Activated CD4-positive, alpha-beta T cell treated with anti-CD3 and anti-CD28 coated beads for 36 hours (primary cell): Measurements from ENCODE around the gene NDUFAF3. TPM values are rescaled to one million over a fixed set of nuclear protein-coding genes. Genes with fewer than 3 reads are reported as not detected.

Experiments
- ATAC-seq: fragments of 200-7000 bp; cut with Tn5 transposase; one replicate; pipeline ENCODE4 v1.10.0; 2021; ENCODE audit warnings: mild to moderate bottlenecking, moderate library complexity
- CTCF ChIA-PET: fragments of 350-600 bp; sonication (Branson Sonifier 250); formaldehyde crosslinking; loops from one replicate; lab custom pipeline; 2021; ENCODE audit warnings: antibody characterized with exemption; lab: Charles Lee
- POLR2A ChIA-PET: fragments of 350-600 bp; sonication (Branson Sonifier 250); formaldehyde crosslinking; loops from one replicate; lab custom pipeline; 2021; ENCODE audit warnings: antibody characterized with exemption, inconsistent platforms; lab: Charles Lee
- DNase-seq: peaks from one replicate; pipeline ENCODE4 v3.0.0-alpha.2; 2020
- H3K27ac Mint-ChIP-seq: one replicate; pipeline ENCODE4 v1.8.0; 2021; ENCODE audit warnings: mixed read lengths
- H3K27me3 Mint-ChIP-seq: one replicate; pipeline ENCODE4 v1.8.0; 2021; ENCODE audit warnings: mixed read lengths
- H3K36me3 Mint-ChIP-seq: one replicate; pipeline ENCODE4 v1.8.0; 2021; ENCODE audit warnings: low read depth, mixed read lengths
- H3K4me1 Mint-ChIP-seq: one replicate; pipeline ENCODE4 v1.8.0; 2021; ENCODE audit warnings: mixed read lengths
- H3K4me3 Mint-ChIP-seq: one replicate; pipeline ENCODE4 v1.8.0; 2021; ENCODE audit warnings: mild to moderate bottlenecking, moderate library complexity, mixed read lengths
- H3K9me3 Mint-ChIP-seq: one replicate; pipeline ENCODE4 v1.8.0; 2021; ENCODE audit warnings: low read depth, mixed read lengths
- intact Hi-C, 2 experiments: fragments of 100-400 bp; cut with DNase I in 1 of 2; cut with micrococcal nuclease in 1 of 2; formaldehyde crosslinking; loops; one replicate each; pipeline versions ENCODE4 v1.14.2 to v1.15.1; 2022 to 2024; cut with DNase I, micrococcal nuclease
- total RNA-seq, 2 experiments: library from RNA; stranded (reverse); gene quantifications; one replicate each; pipeline ENCODE4 v1.2.3, GENCODE V29; 2021

Gene NDUFAF3
- 100 to 1,000 TPM in 1 of 2 experiments, 10 to 100 TPM in 1; 90.8 to 108 TPM for total RNA-seq

- intact Hi-C loops, result loop anchor here (1.0 to 10.0 kb wide), 24 partner anchors 7 to 1547 kb away; partner anchors contain the start of genes IMPDH2 (in 2 of the 2), QRICH1 (in 2 of the 2), WDR6 (in 2 of the 2) and AMT (in 1 of the 2)
- Mint-ChIP-seq H3K27me3 (no peaks in the 10 kb centered on the region), H3K4me1 (peaks cover 60% of the 10 kb centered on the region), H3K36me3 (peaks cover 46% of the 10 kb centered on the region), H3K9me3 (no peaks in the 10 kb centered on the region), H3K27ac (peak within 1 kb of the TSS; percentile 96), H3K4me3 (peak within 1 kb of the TSS; percentile 95)
- POLR2A ChIA-PET, result interaction anchor here (0.5 to 9.0 kb wide), 7 partner anchors 7 to 387 kb away, joined by 3 to 102 read pairs (median 10); partner anchors contain the start of genes ARIH2, IMPDH2, P4HTM and QRICH1
- DNase-seq (peak; percentile 96), ATAC-seq (peak; percentile 78)
- CTCF ChIA-PET, result interaction anchor here (0.6 to 5.7 kb wide), 13 partner anchors 9 to 1603 kb away, joined by 3 to 43 read pairs (median 4); partner anchors contain the start of genes NCKIPSD, P4HTM, QRICH1 and WDR6
Observed at GRCh38 chr3:49021813-49022687, at the start of gene NDUFAF3. NDUFAF3 (plus strand) TSS chr3:49022121; CDS start chr3:49022145, 24 bp downstream.

GRCh38 chr3:48974076-48974864, 47.7 kb upstream of the NDUFAF3 start:
- ChIA-PET CTCF (interaction anchor here (0.6 to 2.6 kb wide), 5 partner anchors 10 to 388 kb away, joined by 3 to 7 read pairs (median 3); no protein-coding TSS in a partner anchor), POLR2A (interaction anchor here (0.7 kb wide), 1 partner anchor 78 kb away, joined by 3 read pairs; no protein-coding TSS in a partner anchor)
- no peak for ATAC-seq
- DNase-seq, result no peak
- Mint-ChIP-seq H3K4me1 (no peaks in the 10 kb centered on the region), H3K27me3 (no peaks in the 10 kb centered on the region), H3K27ac (no peak overlapping the region), H3K36me3 (peaks cover 59% of the 10 kb centered on the region), H3K4me3 (no peak overlapping the region), H3K9me3 (no peaks in the 10 kb centered on the region)
- intact Hi-C loops, result no loop called here

GRCh38 chr3:48979451-48979850, 42.5 kb upstream of the NDUFAF3 start:
- ChIA-PET CTCF (no interaction called here), POLR2A (no interaction called here)
- no peak overlapping the region for H3K27ac Mint-ChIP-seq
- intact Hi-C loops, result no loop called here
- DNase-seq (no peak), ATAC-seq (no peak)
- peaks cover 49% of the 10 kb centered on the region for H3K36me3 Mint-ChIP-seq
- H3K4me1 Mint-ChIP-seq, result no peaks in the 10 kb centered on the region
- H3K9me3 Mint-ChIP-seq, result no peaks in the 10 kb centered on the region
- H3K27me3 Mint-ChIP-seq, result no peaks in the 10 kb centered on the region
- H3K4me3 Mint-ChIP-seq, result no peak overlapping the region

GRCh38 chr3:48980295-48980694, 41.6 kb upstream of the NDUFAF3 start:
- no peak for ATAC-seq
- no peaks in the 10 kb centered on the region for H3K4me1 Mint-ChIP-seq
- CTCF ChIA-PET, result no interaction called here

GRCh38 chr3:48982016-48982415, 39.9 kb upstream of the NDUFAF3 start:
- peaks cover 36% of the 10 kb centered on the region for H3K36me3 Mint-ChIP-seq
- no peak overlapping the region for H3K27ac Mint-ChIP-seq
- no peaks in the 10 kb centered on the region for H3K27me3 Mint-ChIP-seq
- no peak for DNase-seq
- no peak for ATAC-seq
- no peak overlapping the region for H3K4me3 Mint-ChIP-seq
- POLR2A ChIA-PET, result no interaction called here
- H3K4me1 Mint-ChIP-seq, result no peaks in the 10 kb centered on the region
- CTCF ChIA-PET, result interaction anchor here (0.7 to 1.3 kb wide), 2 partner anchors 12 to 24 kb away, joined by 3 read pairs; no protein-coding TSS in a partner anchor
- intact Hi-C loops, result no loop called here
- no peaks in the 10 kb centered on the region for H3K9me3 Mint-ChIP-seq

More at GRCh38 chr3:48980295-48980694, 41.6 kb upstream of the NDUFAF3 start:
- Mint-ChIP-seq H3K9me3 (no peaks in the 10 kb centered on the region), H3K27ac (no peak overlapping the region), H3K4me3 (no peak overlapping the region), H3K36me3 (peaks cover 41% of the 10 kb centered on the region), H3K27me3 (no peaks in the 10 kb centered on the region)
- no peak for DNase-seq
- intact Hi-C loops, result no loop called here
- POLR2A ChIA-PET, result no interaction called here

GRCh38 chr3:48982686-48983085, 39.2 kb upstream of the NDUFAF3 start:
- intact Hi-C loops, result no loop called here
- H3K9me3 Mint-ChIP-seq, result no peaks in the 10 kb centered on the region
- no peak for DNase-seq
- H3K4me1 Mint-ChIP-seq, result peaks cover 2% of the 10 kb centered on the region
- ChIA-PET CTCF (interaction anchor here (0.7 to 1.3 kb wide), 2 partner anchors 13 to 25 kb away, joined by 3 read pairs; no protein-coding TSS in a partner anchor), POLR2A (no interaction called here)
- H3K36me3 Mint-ChIP-seq, result peaks cover 34% of the 10 kb centered on the region
- peak overlapping the region; percentile 8 for H3K27ac Mint-ChIP-seq
- no peaks in the 10 kb centered on the region for H3K27me3 Mint-ChIP-seq
- no peak overlapping the region for H3K4me3 Mint-ChIP-seq
- ATAC-seq, result no peak

- H3K4me3 Mint-ChIP-seq, result no peak overlapping the region
- no peak for DNase-seq
- peaks cover 32% of the 10 kb centered on the region for H3K36me3 Mint-ChIP-seq
- H3K4me1 Mint-ChIP-seq, result peaks cover 5% of the 10 kb centered on the region
- no peaks in the 10 kb centered on the region for H3K27me3 Mint-ChIP-seq
- ChIA-PET CTCF (interaction anchor here (1.3 kb wide), 1 partner anchor 13 kb away, joined by 3 read pairs; no protein-coding TSS in a partner anchor), POLR2A (no interaction called here)
- H3K27ac Mint-ChIP-seq, result peak overlapping the region; percentile 8
- intact Hi-C loops, result no loop called here
- no peak for ATAC-seq
- H3K9me3 Mint-ChIP-seq, result no peaks in the 10 kb centered on the region
Observed at GRCh38 chr3:48983096-48983495, 38.8 kb upstream of the NDUFAF3 start.

- H3K4me1 Mint-ChIP-seq, result peaks cover 17% of the 10 kb centered on the region
- POLR2A ChIA-PET, result interaction anchor here (0.6 kb wide), 2 partner anchors 25 to 152 kb away, joined by 4 to 8 read pairs; no protein-coding TSS in a partner anchor
Observed at GRCh38 chr3:48984663-48985062, 37.3 kb upstream of the NDUFAF3 start.

GRCh38 chr3:48985831-48986376, 36.0 kb upstream of the NDUFAF3 start:
- H3K4me3 Mint-ChIP-seq, result no peak overlapping the region

More at GRCh38 chr3:48984663-48985062, 37.3 kb upstream of the NDUFAF3 start:
- DNase-seq (no peak), ATAC-seq (no peak)
- intact Hi-C loops, result loop anchor here in 1 of 2 experiments (5.0 kb wide), 1 partner anchor 137 kb away; the partner anchor contains the start of gene PRKAR2A
- CTCF ChIA-PET, result interaction anchor here (0.6 to 1.3 kb wide), 2 partner anchors 10 to 154 kb away, joined by 3 read pairs; no protein-coding TSS in a partner anchor
- H3K27ac Mint-ChIP-seq, result peak overlapping the region; percentile 5
- H3K4me3 Mint-ChIP-seq, result no peak overlapping the region
- no peaks in the 10 kb centered on the region for H3K27me3 Mint-ChIP-seq
- no peaks in the 10 kb centered on the region for H3K9me3 Mint-ChIP-seq
- peaks cover 24% of the 10 kb centered on the region for H3K36me3 Mint-ChIP-seq

More at GRCh38 chr3:48985831-48986376, 36.0 kb upstream of the NDUFAF3 start:
- Mint-ChIP-seq H3K9me3 (no peaks in the 10 kb centered on the region), H3K27ac (no peak overlapping the region), H3K4me1 (peaks cover 17% of the 10 kb centered on the region), H3K27me3 (no peaks in the 10 kb centered on the region), H3K36me3 (peaks cover 22% of the 10 kb centered on the region)
- intact Hi-C loops, result loop anchor here in 1 of 2 experiments (5.0 kb wide), 1 partner anchor 139 kb away; the partner anchor contains the start of gene PRKAR2A
- ChIA-PET CTCF (interaction anchor here (0.6 to 6.3 kb wide), 5 partner anchors 11 to 465 kb away, joined by 3 to 61 read pairs (median 4); partner anchors contain the start of gene WDR6), POLR2A (interaction anchor here (0.7 to 1.1 kb wide), 2 partner anchors 109 to 515 kb away, joined by 3 to 4 read pairs; no protein-coding TSS in a partner anchor)
- no peak for ATAC-seq
- DNase-seq, result no peak
